HFFc6 (cell line): ENCODE results near the gene TNFAIP8L3. TPM values are rescaled to one million over a fixed set of nuclear protein-coding genes. Genes with fewer than 3 reads are reported as not detected.

Experiments
- DNase-seq: peaks from one replicate; pipeline ENCODE4 v3.0.0-alpha.2; 2018
- H3K27ac Mint-ChIP-seq: 2 replicates; pipeline ENCODE4 v1.8.0; 2020; ENCODE audit warnings: mild to moderate bottlenecking, mixed read lengths
- H3K27me3 Mint-ChIP-seq: 2 replicates; pipeline ENCODE4 v1.8.0; 2021; ENCODE audit warnings: mild to moderate bottlenecking, moderate library complexity, mixed read lengths; ENCODE audit not compliant: insufficient read depth
- H3K36me3 Mint-ChIP-seq: 2 replicates; pipeline ENCODE4 v1.8.0; 2021; ENCODE audit warnings: low read depth, mixed read lengths
- H3K4me1 Mint-ChIP-seq: 2 replicates; pipeline ENCODE4 v1.8.0; 2020; ENCODE audit warnings: low read depth, mixed read lengths
- H3K4me3 Mint-ChIP-seq: 2 replicates; pipeline ENCODE4 v1.8.0; 2020; ENCODE audit warnings: mild to moderate bottlenecking, moderate library complexity, mixed read lengths
- H3K9me3 Mint-ChIP-seq: 2 replicates; pipeline ENCODE4 v1.8.0; 2020; ENCODE audit warnings: mild to moderate bottlenecking, mixed read lengths
- total RNA-seq, 6 experiments: library from RNA; stranded (reverse); fragmentation: NEBNext Ultra II Directional; extraction: Animal tissue kit (Norgen Biotek cat#: 25700); gene quantifications; 2 replicates in 1 of 6; 3 replicates in 5 of 6; pipeline ENCODE4 v1.2.3, GENCODE V29; 2021
- TF ChIP-seq, protein P1 (sequence below): fragments of 200-600 bp; sonication (generic); IDR thresholded peaks from 2 replicates; pipeline ENCODE4 v1.5.0; 2021; ENCODE audit warnings: antibody characterized with exemption, mild to moderate bottlenecking

Gene TNFAIP8L3
- total RNA-seq, 6 experiments from 2014 or later = 0.17 to 0.57 (median 0.23) TPM

DNA sequence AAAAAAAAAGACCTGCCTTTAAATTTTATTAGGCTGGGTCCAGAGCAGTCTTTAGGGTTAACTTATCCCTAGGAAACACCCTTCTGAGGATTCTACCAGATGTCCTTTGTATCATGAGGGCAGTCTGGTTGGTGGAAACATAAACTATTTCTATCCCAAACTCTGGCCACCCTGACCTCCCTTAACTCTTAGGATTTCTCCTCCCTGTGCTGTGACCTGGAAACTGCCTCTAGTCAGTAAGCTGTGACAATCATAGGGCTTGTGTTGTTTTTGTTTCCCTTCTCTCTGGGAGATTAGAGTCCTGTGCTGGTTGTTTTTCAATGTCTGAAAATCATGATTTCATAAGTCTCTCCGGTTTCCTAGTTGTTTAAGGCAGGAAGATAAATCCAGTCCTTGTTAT lies 78.1 kb downstream of the TNFAIP8L3 start:
- H3K36me3 Mint-ChIP-seq = peaks cover 24% of the 10 kb centered on the region
- H3K4me1 Mint-ChIP-seq = peaks cover 1% of the 10 kb centered on the region
- DNase-seq = no peak
- peaks cover 1% of the 10 kb centered on the region; the same call in 1 of the 2 replicates for H3K27me3 Mint-ChIP-seq
- no peak overlapping the region for H3K4me3 Mint-ChIP-seq
- H3K27ac Mint-ChIP-seq = no peak overlapping the region
- H3K9me3 Mint-ChIP-seq = peaks cover 8% of the 10 kb centered on the region
- TF ChIP-seq, protein P1, sequence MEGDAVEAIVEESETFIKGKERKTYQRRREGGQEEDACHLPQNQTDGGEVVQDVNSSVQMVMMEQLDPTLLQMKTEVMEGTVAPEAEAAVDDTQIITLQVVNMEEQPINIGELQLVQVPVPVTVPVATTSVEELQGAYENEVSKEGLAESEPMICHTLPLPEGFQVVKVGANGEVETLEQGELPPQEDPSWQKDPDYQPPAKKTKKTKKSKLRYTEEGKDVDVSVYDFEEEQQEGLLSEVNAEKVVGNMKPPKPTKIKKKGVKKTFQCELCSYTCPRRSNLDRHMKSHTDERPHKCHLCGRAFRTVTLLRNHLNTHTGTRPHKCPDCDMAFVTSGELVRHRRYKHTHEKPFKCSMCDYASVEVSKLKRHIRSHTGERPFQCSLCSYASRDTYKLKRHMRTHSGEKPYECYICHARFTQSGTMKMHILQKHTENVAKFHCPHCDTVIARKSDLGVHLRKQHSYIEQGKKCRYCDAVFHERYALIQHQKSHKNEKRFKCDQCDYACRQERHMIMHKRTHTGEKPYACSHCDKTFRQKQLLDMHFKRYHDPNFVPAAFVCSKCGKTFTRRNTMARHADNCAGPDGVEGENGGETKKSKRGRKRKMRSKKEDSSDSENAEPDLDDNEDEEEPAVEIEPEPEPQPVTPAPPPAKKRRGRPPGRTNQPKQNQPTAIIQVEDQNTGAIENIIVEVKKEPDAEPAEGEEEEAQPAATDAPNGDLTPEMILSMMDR = no peak

DNA sequence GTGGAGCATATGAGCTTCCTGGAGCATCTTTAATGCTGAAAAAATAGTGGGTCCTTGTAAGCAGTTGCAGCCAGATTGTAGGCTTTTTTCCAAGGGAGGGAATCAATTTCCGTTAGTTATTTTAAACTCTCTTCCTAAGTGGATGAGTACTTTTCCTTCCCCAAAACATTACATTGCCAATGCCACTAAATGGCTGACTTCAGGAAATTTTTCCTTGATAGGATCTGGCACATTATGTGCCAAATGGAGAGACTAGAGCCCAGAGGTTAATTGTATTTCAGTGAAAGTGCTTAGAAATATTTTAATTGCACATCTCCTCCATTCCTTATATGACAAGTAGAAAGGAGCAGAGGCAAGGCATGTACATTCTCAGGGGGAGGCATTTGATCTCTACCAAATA lies 83.5 kb downstream of the TNFAIP8L3 start:
- Mint-ChIP-seq H3K4me1 (no peaks in the 10 kb centered on the region), H3K4me3 (no peak overlapping the region), H3K36me3 (peaks cover 40% of the 10 kb centered on the region), H3K9me3 (peaks cover 12% of the 10 kb centered on the region), H3K27me3 (no peaks in the 10 kb centered on the region), H3K27ac (no peak overlapping the region)
- TF ChIP-seq, protein P1 = no peak
- no peak for DNase-seq

DNA sequence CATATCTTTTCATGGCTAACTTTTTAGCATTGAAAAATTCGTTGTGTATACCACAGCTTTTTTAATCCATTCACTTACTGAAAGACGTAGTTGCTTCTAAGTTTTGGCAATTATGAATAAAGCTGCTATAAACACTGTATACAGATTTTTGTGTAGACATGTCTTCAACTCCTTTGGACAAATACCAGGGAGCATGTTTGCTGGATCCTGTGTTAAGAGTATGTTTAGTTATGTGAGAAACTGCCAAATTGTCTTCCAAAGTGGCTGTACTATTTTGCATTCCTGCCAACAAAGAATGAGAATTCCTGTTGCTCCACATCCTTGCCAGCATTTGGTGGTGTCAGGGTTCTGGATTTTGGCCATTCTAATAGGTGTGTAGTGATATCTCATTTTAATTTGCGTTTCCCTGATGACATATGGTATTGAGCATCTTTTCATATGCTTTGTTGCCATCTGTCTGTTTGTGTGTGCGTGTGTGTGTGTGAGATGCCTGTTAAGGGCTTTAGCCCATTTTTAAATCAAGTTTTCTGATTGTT lies 87.5 kb downstream of the TNFAIP8L3 start:
- TF ChIP-seq, protein P1 = no peak
- peaks cover 12% of the 10 kb centered on the region for H3K9me3 Mint-ChIP-seq
- no peak overlapping the region for H3K27ac Mint-ChIP-seq
- no peaks in the 10 kb centered on the region for H3K27me3 Mint-ChIP-seq
- no peak overlapping the region for H3K4me3 Mint-ChIP-seq
- DNase-seq = no peak
- peaks cover 47% of the 10 kb centered on the region for H3K36me3 Mint-ChIP-seq
- H3K4me1 Mint-ChIP-seq = 0 out of 2 replicates have a peak, but pooled peaks cover 6% of the 10 kb centered on the region

Other genes with a start within 250 kb of the TNFAIP8L3 start
- 10 to 100 TPM; 14.3 to 17.5 (median 16.2) TPM for gene AP4E1, start 186.2 kb downstream of the TNFAIP8L3 start, total RNA-seq
- gene CYP19A1, start 243.7 kb upstream of the TNFAIP8L3 start, total RNA-seq = under 1 TPM in 1 of 6 experiments, not detected in 5; 0.57 TPM
- gene GLDN, start 246.7 kb upstream of the TNFAIP8L3 start, total RNA-seq = not detected